HCT116 (cell line): ENCODE results near the gene FKBP4.

ENCODE experiments used
- CBX3 ChIP-seq: IDR thresholded peaks from 2 replicates; pipeline ENCODE4 v1.6.1; 2012; ENCODE audit warnings: low read depth
- ELF1 ChIP-seq: IDR thresholded peaks from 2 replicates; pipeline ENCODE4 v1.6.1; 2012; ENCODE audit warnings: low read depth, borderline replicate concordance
- POLR2AphosphoS5 ChIP-seq: IDR thresholded peaks from 2 replicates; pipeline ENCODE4 v1.6.1; 2011; ENCODE audit warnings: mild to moderate bottlenecking, low read depth, low read length, moderate library complexity
- RAD21 ChIP-seq: IDR thresholded peaks from 2 replicates; pipeline ENCODE4 v1.6.1; 2012; ENCODE audit warnings: low read depth, mild to moderate bottlenecking
- SIN3A ChIP-seq: IDR thresholded peaks from 2 replicates; pipeline ENCODE4 v1.6.1; 2012; ENCODE audit warnings: low read depth
- SRF ChIP-seq: IDR thresholded peaks from 2 replicates; pipeline ENCODE4 v1.6.1; 2012; ENCODE audit warnings: low read depth
- YY1 ChIP-seq: IDR thresholded peaks from 2 replicates; pipeline ENCODE4 v1.6.1; 2011; ENCODE audit warnings: low read length, low read depth, moderate library complexity, mild to moderate bottlenecking; ENCODE audit not compliant: insufficient replicate concordance; ENCODE audit errors: extremely low read depth
- ZFX ChIP-seq: fragments of 450-650 bp; IDR thresholded peaks from 2 replicates; pipeline ENCODE4 v1.6.1; 2017
- TF ChIP-seq, protein P1 (sequence below): IDR thresholded peaks from 2 replicates; pipeline ENCODE4 v1.6.1; 2012; ENCODE audit warnings: low read depth
- TF ChIP-seq, protein P2 (sequence below), 3 experiments: fragments of 200-600 bp in 1 of 3; sonication (generic) in 1 of 3; IDR thresholded peaks in 2 of 3; conservative IDR thresholded peaks in 1 of 3; 2 replicates each; pipeline ENCODE4 v1.5.1; 2012 to 2017; ENCODE audit warnings: low read depth in 2 of 3, low read length in 2 of 3, antibody characterized with exemption in 1 of 3, borderline replicate concordance in 1 of 3, control low read depth in 1 of 3, mild to moderate bottlenecking in 1 of 3, mixed read lengths in 1 of 3, mixed run types in 1 of 3, moderate library complexity in 1 of 3; ENCODE audit not compliant: insufficient read depth in 1 of 3
- TF ChIP-seq, protein P3 (sequence below): IDR thresholded peaks from 2 replicates; pipeline ENCODE4 v1.6.1; 2012

DNA sequence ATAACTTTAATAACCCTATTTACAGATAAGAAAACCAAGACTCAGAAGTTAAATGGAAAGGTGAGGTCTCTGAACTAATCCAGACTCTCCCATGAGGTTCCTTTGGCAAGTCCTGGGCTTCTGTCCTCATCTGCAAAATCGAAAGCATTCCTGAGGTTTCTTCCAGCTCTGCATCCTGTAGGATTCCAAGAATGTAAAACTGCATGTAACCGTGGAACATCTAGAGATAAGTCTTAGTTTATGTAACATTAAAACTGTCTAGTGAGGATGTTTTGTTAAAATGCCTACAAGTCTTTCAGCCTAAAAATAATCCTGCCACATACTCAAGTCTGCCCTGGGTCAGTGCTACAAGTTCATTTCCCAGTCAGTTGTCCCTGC, 10.4 kb downstream of the FKBP4 start:
- no peak for TF ChIP-seq ZFX
- TF ChIP-seq, protein P1, sequence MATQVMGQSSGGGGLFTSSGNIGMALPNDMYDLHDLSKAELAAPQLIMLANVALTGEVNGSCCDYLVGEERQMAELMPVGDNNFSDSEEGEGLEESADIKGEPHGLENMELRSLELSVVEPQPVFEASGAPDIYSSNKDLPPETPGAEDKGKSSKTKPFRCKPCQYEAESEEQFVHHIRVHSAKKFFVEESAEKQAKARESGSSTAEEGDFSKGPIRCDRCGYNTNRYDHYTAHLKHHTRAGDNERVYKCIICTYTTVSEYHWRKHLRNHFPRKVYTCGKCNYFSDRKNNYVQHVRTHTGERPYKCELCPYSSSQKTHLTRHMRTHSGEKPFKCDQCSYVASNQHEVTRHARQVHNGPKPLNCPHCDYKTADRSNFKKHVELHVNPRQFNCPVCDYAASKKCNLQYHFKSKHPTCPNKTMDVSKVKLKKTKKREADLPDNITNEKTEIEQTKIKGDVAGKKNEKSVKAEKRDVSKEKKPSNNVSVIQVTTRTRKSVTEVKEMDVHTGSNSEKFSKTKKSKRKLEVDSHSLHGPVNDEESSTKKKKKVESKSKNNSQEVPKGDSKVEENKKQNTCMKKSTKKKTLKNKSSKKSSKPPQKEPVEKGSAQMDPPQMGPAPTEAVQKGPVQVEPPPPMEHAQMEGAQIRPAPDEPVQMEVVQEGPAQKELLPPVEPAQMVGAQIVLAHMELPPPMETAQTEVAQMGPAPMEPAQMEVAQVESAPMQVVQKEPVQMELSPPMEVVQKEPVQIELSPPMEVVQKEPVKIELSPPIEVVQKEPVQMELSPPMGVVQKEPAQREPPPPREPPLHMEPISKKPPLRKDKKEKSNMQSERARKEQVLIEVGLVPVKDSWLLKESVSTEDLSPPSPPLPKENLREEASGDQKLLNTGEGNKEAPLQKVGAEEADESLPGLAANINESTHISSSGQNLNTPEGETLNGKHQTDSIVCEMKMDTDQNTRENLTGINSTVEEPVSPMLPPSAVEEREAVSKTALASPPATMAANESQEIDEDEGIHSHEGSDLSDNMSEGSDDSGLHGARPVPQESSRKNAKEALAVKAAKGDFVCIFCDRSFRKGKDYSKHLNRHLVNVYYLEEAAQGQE: no peak
- no peak for TF ChIP-seq SRF
- TF ChIP-seq ELF1: no peak
- TF ChIP-seq YY1: no peak
- TF ChIP-seq SIN3A: no peak
- TF ChIP-seq, protein P2, sequence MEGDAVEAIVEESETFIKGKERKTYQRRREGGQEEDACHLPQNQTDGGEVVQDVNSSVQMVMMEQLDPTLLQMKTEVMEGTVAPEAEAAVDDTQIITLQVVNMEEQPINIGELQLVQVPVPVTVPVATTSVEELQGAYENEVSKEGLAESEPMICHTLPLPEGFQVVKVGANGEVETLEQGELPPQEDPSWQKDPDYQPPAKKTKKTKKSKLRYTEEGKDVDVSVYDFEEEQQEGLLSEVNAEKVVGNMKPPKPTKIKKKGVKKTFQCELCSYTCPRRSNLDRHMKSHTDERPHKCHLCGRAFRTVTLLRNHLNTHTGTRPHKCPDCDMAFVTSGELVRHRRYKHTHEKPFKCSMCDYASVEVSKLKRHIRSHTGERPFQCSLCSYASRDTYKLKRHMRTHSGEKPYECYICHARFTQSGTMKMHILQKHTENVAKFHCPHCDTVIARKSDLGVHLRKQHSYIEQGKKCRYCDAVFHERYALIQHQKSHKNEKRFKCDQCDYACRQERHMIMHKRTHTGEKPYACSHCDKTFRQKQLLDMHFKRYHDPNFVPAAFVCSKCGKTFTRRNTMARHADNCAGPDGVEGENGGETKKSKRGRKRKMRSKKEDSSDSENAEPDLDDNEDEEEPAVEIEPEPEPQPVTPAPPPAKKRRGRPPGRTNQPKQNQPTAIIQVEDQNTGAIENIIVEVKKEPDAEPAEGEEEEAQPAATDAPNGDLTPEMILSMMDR (IDR thresholded peaks at IDR 0.05 in 2 of 3, conservative IDR thresholded peaks at IDR 0.05 in 1 of 3; ENCODE audit: borderline replicate concordance in 1 of 3, insufficient read depth in 1 of 3, low read depth in 2 of 3, low read length in 2 of 3): no peak
- TF ChIP-seq, protein P3, sequence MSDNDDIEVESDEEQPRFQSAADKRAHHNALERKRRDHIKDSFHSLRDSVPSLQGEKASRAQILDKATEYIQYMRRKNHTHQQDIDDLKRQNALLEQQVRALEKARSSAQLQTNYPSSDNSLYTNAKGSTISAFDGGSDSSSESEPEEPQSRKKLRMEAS: no peak
- TF ChIP-seq CBX3: no peak
- no peak for TF ChIP-seq POLR2AphosphoS5
- TF ChIP-seq RAD21: no peak
